Embryonic facial prominence (tissue), 1 donor: ENCODE results near the gene ATP5F1B.
"Not testable (repeated sequence)": the region's sequence is repeated elsewhere in the genome, so short reads cannot be mapped to it uniquely, and the experiment has no call there.

Experiments used
- DNase-seq: peaks from one replicate; pipeline ENCODE4 v3.0.0-alpha.2; 2016; ENCODE audit errors: extremely low spot score

The ATP5F1B gene

DNA sequence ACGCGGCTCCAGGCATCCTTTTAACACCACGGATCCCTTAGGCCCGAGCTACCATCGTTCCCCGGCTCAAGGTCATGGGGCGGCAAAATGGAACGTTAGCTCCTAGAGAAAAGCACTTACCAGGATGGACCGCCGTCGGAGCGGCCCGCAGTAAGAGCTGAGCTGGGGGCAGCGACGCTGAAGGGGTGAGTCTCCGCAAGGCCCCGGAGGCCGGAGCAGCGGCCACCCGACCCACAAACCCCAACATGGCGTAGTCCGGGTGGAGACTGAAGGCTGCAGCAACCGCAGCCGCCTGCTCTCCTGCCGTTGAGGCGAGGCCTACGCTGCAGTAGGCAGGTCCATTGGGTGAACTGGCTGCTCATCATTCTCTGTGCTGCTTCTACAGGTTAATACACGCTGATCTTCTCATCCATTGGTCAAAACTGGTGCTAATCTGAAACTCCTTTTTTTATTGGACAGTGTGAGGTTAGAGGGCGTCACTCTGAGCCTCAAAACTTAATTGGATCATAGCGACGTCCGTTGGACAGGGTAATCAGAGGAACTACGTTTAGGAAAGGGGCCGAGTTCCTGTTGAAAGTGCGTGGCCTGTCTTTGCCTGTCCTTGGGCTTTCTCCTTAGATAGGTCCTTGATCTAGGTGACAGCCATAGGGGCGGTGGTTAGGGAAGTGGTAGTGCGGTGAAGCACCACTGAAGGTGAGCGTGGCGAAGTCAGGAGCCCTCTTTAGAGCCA lies at the start of gene ATP5F1B:
Gene ATP5F1B, minus strand, starts transcription at position 268 of the 730 bp plus-strand sequence. Its CDS starts 21 bp downstream, at position 247.
- peak; percentile 99 for DNase-seq

DNA sequence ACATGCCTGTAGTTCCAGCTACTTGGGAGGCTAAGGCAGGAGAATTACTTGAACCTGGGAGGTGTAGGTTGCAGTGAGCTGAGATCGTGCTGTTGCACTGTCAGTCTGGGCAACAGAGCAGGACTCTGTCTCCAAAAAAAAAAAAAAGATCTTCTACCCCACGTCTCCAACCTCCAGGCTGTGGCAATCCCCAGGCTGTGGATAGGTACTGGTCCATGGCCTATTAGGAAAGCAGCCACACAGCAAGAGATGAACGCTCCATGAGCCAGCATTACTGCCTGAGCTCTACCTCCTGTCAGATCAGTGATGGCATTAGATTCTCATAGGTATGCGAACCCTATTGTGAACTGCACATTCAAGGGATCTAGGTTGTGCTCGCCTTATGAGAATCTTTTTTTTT lies 48.4 kb upstream of the ATP5F1B start:
- DNase-seq = no peak

DNA sequence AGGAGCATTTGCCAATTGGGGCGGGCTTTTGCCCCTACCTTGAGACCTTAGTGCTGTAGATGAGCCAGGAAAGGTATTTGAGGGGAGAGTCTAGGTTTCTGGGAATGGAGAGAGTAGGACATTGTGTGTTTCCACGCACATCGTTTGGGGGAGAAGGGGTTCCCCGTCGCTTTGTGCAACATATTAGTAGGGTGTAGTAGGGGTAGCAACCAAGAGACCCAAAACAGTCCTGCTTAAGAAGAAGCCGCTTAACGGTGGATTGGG lies 43.0 kb upstream of the ATP5F1B start:
- DNase-seq = no peak

DNA sequence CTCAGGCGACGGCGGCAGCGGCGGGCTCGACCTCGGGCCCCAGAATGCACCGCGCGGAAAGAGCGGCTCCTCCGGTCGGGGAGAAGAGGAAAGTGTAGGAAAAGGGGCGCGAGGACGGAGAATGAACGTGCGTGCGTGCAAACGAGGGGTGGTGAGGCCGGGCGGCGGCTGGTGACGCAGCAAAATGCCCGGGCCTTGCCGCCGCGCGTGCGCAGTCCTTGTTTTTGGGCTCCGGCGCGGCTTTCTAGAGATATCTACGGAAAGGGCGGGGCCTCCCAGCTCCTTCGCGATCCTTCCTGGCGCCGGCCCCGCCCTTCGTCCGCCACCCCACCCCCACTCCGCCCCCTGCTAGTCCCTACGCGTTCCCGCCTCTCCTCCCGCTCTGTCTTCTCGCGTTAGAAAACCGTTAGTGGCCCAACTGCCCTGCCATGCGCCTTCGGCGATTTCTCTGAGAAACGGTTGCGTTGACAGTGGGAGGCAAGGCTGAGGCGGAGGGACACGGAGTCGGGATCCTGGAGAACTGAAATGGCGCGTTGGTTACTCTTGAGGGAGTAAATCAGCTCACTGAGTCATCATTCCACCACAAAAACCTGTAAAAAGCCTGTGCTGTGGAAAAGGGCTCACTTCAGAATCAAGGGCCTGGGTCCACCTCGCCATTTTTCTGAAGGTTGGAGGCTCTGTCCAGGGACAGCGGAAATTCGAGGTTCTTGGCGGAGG lies 42.5 kb upstream of the ATP5F1B start, which contains the start of gene PTGES3:
Gene PTGES3, minus strand, starts transcription at position 156 of the 717 bp plus-strand sequence. CDS start 285 bp downstream, outside the sequence.
- DNase-seq = peak; percentile 99

DNA sequence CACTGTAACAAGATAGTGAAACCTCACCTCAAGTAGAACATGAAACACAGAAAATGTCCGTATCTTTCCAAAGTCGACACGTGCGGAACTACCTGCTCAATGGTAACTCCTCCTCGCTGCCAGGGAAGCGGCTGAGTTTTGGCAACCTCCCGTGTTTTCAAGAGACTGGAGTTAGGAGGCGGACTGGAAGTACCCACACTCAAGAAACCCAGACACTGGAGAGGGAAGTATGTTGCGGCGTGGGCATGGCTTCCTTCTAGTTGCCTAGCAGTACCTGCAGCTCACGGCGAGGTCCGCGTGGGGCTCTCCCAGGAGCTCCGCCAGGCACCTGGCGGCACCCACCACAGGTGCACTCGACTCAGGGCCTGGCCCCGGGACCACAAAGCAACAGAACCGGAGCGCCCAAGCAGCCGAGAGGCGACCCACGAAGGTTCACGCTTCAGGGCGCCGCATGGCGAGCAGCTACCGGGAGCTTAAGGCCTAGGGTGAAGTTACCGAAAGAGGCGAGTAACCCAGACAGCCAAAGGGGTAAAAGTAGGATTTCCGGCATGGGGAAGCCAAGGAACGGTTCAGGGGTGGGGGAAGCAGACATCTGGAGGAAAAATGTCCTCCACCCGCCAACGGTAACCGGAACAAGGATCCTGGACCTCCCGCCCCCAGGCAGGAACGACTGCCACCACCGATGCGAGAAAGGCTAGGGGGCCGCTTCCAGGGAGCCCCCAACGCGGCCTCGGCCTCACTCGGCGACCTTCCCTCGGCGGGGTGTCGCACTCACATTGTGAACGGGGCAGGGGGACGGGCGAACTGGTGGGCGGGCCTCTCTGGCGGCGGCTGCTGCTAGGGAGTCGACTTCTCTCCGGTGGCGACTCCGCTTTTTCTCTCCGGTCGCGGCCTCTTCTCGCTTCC lies 41.7 kb upstream of the ATP5F1B start:
- DNase-seq = peak; percentile 22

DNA sequence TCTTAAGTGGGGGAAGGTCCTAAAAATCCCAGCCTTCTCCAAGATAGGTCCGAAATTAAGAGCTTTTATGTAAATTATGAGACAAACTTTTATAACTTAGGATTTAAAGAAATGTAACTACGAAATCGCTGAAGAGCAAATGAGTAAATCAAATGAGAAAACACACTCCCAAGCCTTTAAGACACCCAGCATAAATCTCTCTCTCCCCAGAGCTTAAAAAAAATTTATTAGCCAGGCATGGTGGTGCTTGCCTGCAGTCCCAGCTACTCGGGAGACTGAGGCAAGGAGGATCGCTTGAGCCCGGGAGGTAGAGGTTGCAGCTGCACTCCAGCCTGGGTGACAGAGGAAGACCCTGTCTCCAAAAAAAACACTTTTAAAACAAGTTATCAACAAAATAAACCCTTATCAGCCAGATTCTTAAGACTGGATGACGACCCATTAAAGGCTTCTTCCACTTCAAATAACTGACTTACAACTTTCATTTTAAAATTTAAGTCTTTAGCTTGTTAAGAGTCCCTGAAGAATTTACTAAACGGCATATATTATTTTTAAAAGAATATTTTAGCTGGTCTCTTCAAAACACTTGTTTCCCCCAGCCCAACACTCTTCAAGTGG lies 39.1 kb upstream of the ATP5F1B start:
- DNase-seq = no peak

DNA sequence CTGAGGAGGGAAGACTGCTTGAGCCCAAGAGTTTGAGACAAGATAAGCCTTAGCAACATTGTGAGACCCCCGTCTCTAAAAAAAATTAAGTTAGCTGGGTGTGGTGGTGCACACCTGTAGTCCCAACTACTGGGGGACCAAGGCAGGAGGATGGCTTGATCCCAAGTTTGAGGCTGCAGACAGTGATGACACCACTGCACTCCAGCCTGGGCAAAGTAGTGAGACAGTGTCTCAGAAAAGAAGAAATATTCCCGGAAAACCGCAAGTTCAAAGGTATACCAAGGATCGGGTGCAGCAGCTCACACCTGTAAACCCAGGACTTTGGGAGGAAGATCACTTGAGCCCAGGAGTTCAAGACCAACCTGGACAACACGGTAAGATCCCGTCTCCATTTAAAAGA lies 36.5 kb upstream of the ATP5F1B start:
- no peak for DNase-seq

DNA sequence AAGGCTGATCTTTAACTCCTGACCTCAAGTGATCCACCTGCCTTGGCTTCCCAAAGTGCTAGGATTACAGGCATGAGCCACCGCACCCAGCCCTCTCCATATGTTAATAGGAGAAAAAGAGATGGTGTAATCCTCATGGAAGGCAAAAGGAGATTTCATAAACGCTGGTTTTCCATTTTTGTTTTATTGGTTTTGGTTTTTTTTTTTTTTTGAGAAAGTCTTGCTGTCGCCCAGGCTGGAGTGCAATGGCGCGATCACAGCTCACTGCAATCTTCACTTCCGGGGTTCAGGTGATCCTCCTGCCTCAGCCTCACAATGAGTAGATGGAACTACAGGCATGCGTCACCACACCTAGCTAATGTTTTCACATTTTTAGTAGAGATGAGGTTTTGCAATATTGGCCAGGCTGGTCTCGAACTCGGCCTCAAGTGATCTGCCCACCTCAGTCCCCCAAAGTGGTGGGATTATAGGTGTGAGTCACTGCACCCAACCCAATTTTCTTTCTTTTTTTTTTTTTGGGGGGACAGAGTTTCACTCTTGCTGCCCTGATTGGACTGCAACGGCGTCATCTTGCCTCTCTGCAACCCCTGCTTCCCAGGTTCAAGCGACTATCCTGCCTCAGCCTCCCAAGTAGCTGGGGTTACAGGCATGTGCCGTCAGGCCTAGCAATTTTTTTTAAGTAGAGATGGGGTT lies 34.2 kb upstream of the ATP5F1B start:
- DNase-seq = no peak

DNA sequence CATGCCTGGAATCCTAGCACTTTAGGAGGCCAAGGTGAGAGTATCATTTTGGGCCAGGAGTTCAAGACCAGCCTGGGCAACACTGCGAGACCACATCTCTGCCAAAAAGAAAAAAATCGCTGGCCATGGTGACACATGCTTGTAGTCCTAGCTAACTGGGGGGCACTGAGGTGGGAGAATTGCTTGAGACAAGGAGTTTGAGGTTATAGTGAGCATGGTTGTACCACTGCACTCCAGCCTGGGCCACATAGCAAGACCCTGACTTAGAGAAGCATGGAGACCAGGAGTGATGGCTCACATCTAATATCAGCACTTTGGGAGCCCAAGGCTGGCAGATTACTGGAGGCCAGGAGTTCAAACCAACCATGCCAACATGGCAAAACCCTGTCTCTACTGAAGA lies 33.1 kb upstream of the ATP5F1B start:
- DNase-seq = no peak

DNA sequence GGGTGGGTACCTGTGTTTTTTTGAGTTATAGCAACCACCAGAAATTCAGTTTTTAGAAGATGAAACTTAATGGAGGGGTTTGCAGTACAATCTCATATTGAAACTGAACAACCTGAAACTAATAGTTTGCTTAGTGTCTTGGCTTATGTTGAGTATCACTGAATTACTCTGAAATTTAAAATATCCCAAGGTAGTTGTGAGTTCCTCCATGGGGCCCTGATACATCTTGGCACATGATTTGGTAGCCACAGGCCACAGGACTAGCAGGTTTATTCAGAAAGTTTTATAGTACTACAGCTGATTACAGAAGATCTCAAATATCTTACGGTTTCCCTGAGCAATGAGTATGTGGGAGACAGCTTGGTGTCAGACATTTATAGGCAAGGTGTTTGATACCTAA lies 31.9 kb upstream of the ATP5F1B start:
- DNase-seq = no peak

DNA sequence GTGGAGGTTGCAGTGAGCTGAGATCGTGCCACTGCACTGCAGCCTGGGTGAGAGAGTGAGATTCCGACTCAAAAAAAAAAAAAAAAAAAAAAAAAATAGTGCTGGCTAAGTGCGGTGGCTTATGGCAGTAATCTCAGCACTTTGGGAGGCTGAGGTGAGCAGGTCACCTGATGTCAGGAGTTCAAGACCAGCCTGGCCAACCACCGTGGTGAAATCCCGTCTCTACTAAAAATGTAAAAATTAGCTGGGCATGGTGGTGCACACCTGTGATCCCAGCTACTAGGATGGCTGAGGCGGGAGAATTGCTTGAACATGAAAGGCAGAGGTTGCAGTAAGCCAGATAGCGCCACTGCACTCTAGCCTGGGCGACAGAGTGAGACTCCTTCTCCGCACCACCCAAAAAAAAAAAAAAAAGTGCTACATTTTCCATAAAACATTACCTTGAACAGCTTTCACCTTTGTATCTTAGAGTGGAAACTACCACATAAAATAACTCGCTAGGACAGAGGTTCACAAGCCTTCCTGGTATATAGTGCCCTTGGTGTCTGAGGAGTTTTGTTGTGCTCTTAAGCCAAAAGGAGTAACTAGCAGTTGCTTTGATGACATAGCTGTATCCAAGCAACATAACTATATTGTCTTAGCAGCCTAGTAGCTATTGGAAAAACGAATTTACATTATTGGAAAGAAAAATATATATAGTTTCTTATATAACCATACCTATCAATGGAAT lies 31.2 kb upstream of the ATP5F1B start:
- no peak for DNase-seq

DNA sequence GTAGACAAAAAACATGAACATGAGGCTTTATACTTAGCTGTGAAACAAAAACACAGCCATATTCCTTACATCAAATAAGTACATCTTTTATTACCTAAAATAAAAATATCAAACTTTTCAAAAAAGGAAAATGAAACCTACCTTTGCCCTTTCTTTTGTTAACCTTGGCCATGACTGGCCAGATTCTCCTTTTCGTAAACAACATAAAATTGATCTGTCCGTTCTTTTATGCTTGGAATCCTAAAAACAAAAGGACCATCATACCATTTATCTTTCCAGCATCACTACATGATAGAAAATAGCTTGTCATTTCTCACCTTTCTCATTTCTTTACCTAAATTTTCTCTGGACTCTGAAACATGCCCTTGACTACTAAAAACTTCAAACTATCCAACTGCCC lies 25.8 kb upstream of the ATP5F1B start:
- no peak for DNase-seq

DNA sequence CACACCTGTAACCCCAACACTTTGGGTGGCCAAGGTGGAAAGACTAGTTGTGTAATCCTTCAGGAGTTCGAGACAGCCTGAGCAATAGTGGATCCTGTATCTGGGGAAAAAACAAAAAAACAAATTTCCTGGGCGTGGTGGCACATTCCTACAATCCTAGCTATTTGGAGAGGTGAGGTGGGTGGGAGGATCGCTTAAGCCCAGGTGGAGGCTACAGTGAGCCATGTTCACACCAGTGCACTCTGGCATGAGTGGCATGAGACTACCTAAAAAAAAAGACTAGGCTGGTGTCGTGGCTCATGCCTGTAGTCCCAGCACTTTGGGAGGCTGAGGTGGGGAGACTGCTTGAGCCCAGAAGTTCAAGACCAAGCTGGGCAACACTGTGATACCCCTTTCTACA lies 25.1 kb upstream of the ATP5F1B start:
- DNase-seq = no peak

DNA sequence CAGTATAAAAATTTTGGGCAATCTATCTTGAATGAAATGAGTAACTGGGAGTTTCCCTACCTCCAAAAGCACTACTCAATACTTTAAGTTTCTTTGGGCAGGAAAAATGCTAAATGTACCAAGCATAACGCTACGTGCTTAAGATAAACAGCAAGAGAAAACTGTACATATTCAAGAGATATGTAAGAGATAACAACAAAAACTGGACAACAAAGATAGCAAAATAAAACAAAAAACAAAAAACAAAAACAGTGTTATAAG lies 22.3 kb upstream of the ATP5F1B start:
- no peak for DNase-seq

DNA sequence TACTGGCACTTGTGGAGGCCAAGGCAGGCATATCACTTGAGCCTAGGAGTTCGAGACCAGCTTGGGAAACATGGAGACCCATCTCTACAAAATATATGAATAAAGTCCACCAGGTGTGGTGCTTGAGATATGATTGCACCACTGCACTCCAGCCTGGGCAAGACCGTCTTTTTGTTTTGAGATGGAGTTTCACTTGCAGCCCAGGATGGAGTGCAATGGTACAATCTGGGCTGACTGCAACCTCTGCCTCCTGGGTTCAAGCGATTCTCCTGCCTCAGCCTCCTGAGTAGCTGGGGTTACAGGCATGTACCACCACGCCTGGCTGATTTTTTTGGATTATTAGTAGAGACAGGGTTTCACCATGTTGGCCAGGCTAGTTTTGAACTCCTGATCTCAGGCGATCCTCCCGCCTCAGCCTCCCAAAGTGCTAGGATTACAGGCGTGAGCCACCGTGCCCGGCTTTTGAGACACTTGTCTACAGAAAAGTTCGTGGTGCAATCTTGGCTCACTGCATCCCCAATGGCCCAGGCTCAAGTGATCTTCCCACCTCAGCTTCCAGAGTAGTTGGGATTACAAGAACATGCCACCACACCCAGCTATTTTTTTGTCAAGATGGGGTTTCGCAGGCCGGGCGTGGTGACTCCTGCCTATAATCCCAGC lies 16.3 kb upstream of the ATP5F1B start:
- DNase-seq = no peak

DNA sequence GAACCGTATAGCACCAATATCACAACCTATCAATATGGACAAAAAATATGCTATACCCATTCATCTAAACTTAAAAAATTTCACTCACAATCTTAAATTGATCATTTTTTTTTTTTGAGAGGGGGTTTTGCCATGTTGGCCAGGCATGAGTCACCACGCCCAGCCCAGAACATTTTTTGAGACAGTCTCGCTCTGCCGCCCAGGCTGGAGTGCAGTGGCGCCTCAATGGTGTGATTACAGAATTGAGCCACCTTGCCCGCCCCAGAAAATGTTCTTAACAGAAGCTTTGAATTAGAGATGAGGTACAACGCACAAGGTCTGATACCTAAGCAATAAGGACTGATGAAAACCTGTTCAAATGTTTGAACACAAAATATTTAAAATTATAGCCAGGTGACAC lies 15.8 kb upstream of the ATP5F1B start:
- DNase-seq = no peak

DNA sequence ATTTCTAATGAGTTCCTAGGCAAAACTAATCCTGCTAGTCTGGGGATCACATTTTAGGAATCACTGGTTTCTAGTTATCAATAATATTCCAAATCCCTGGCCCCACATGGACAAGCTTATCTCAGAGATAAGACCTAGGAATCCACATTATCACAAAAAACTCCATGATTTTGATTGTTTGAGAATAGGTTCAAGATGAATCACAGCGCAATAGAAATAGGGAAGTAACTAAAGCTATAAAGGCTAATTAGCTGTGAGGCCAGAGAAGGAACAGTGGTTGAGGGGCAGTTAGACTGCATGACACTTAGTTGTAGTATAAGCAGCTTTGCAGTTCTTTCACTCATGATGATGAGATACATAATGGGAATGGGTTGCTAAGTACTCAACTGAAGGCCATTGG lies 13.1 kb upstream of the ATP5F1B start:
- DNase-seq = no peak

DNA sequence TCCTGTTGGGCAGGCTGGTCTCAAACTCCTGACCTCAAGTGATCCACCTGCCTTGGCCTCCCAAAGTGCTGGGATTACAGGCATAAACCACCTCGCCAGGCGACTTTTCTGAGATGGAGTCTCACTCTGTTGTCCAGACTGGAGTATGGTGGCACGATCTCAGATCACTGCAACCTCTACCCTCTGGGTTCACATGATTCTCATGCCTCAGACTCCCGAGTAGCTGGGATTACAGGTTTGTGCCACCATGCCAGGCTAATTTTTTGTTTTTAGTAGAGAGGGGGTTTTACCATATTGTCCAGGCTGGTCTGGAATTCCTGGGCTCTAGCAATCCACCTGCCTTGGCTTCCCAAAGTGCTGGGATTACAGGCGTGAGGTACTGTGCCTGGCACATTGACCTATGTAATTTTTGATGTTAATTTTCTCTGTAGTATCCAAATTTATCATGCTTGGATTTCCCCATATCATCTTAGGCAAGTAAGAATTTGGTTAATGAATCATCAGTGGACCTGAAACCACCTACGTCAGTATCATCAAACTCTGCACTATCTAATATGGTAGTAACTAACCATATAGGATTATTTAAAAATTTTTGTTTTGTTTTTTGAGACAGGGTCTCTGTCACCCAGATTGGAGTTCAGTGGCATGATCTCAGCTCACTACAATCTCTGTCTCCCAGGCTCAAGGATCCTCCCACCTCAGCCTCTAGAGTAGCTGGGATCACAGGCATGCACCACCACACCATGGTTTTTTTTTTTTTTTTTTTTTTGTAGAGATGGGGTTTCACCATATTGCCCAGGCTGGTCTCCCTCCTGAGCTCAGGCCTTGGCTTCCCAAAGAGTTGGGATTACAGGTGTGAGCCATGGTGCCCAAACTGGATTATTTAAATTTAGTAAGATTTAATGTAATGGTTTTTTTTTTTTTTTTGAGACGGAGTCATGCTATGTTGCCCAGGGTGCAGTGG lies 11.9 kb upstream of the ATP5F1B start:
- DNase-seq = no peak

DNA sequence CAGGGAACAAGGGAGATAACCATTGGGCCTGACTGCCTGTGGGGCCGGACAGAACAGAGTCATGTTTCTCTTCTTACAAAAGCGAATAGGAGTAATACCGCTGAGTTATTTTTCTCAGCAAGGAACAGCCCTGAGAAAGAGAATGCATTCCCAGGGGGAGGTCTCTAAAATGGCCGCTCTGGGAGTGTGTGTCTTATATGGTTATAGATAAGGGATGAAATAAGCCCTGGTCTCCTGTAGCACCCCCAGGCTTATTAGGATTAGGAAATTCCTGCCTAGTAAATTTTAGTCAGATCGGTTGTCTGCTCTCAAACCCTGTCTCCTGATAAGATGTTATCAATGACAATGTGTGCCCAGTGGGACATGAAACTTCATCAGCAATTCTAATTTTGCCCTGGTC lies 8.0 kb upstream of the ATP5F1B start:
- not testable (repeated sequence) for DNase-seq
